HEK293 (cell line): Measurements from ENCODE around the gene KCNS1.

Source experiments
- CTCF ChIA-PET: fragments of 350-600 bp; formaldehyde crosslinking; extraction: SDS; loops from one replicate; lab custom pipeline; 2021; ENCODE audit warnings: antibody characterized with exemption; lab: Yijun Ruan, JAX
- POLR2A ChIA-PET: fragments of 300-600 bp; formaldehyde crosslinking; extraction: SDS; loops from one replicate; lab custom pipeline; 2020; ENCODE audit warnings: antibody characterized with exemption, inconsistent platforms; lab: Yijun Ruan, JAX
- H3K27ac ChIP-seq: fragments of 200-500 bp; sonication (Bioruptor generic); 2 replicates; pipeline ENCODE4 v1.5.1; 2014; ENCODE audit warnings: low read depth, low read length, control low read depth, inconsistent platforms; ENCODE audit errors: extremely low read depth
- H3K36me3 ChIP-seq, 2 experiments: fragments of 200-500 bp in 1 of 2; sonication (Bioruptor generic) in 1 of 2; 1 replicate in 1 of 2; 2 replicates in 1 of 2; pipeline ENCODE4 v1.5.1; 2014 to 2017; ENCODE audit warnings: inconsistent platforms in 2 of 2, low read length in 2 of 2; ENCODE audit not compliant: control insufficient read depth in 2 of 2, insufficient read depth in 1 of 2
- H3K4me1 ChIP-seq: fragments of 200-500 bp; sonication (Bioruptor generic); 2 replicates; pipeline ENCODE4 v1.5.1; 2014; ENCODE audit warnings: mild to moderate bottlenecking, low read length, inconsistent platforms; ENCODE audit not compliant: control insufficient read depth, insufficient read depth
- H3K4me3 ChIP-seq: 2 replicates; pipeline ENCODE4 v1.5.1; 2011; ENCODE audit warnings: low read depth, mild to moderate bottlenecking, control low read depth, low read length, moderate library complexity
- H3K9me3 ChIP-seq: fragments of 200-500 bp; sonication (Bioruptor generic); 2 replicates; pipeline ENCODE4 v1.5.1; 2014; ENCODE audit warnings: low read depth, low read length, inconsistent platforms; ENCODE audit not compliant: control insufficient read depth, insufficient read depth
- PRDM1 ChIP-seq: fragments of 450-650 bp; formaldehyde crosslinking; IDR thresholded peaks from 2 replicates; pipeline ENCODE4; 2016; ENCODE audit warnings: missing biosample characterization, missing genetic modification characterization
- REPIN1 ChIP-seq: fragments of 450-650 bp; formaldehyde crosslinking; IDR thresholded peaks from 2 replicates; pipeline ENCODE4 v1.5.1; 2017; ENCODE audit warnings: missing biosample characterization, missing genetic modification characterization, low read depth
- SP3 ChIP-seq: fragments of 450-650 bp; formaldehyde crosslinking; IDR thresholded peaks from 2 replicates; pipeline ENCODE4 v1.5.1; 2016; ENCODE audit warnings: missing biosample characterization, missing genetic modification characterization
- TRIM28 ChIP-seq: IDR thresholded peaks from 2 replicates; pipeline ENCODE4 v1.6.1; 2011; ENCODE audit warnings: low read length, control low read depth, borderline replicate concordance
- ZNF239 ChIP-seq: fragments of 450-650 bp; formaldehyde crosslinking; IDR thresholded peaks from 2 replicates; pipeline ENCODE4 v1.5.1; 2016; ENCODE audit warnings: missing biosample characterization, missing genetic modification characterization
- ZNF354C ChIP-seq: fragments of 450-650 bp; formaldehyde crosslinking; IDR thresholded peaks from 2 replicates; pipeline ENCODE4 v1.5.1; 2016; ENCODE audit warnings: missing biosample characterization, missing genetic modification characterization, low read depth, borderline replicate concordance
- ZNF366 ChIP-seq: fragments of 450-650 bp; formaldehyde crosslinking; conservative IDR thresholded peaks from 2 replicates; pipeline ENCODE4 v1.5.1; 2016; ENCODE audit warnings: missing biosample characterization, missing genetic modification characterization
- ZNF433 ChIP-seq: fragments of 450-650 bp; formaldehyde crosslinking; IDR thresholded peaks from 2 replicates; pipeline ENCODE4 v1.5.1; 2016; ENCODE audit warnings: missing biosample characterization, missing genetic modification characterization, low read depth
- ZNF544 ChIP-seq: fragments of 450-650 bp; formaldehyde crosslinking; IDR thresholded peaks from 2 replicates; pipeline ENCODE4 v1.5.0; 2017; ENCODE audit warnings: missing biosample characterization, missing genetic modification characterization
- ZNF555 ChIP-seq: fragments of 450-650 bp; formaldehyde crosslinking; conservative IDR thresholded peaks from 2 replicates; pipeline ENCODE4 v1.5.1; 2017; ENCODE audit warnings: missing biosample characterization, mild to moderate bottlenecking, missing genetic modification characterization, inconsistent platforms
- ZSCAN23 ChIP-seq: fragments of 450-650 bp; formaldehyde crosslinking; IDR thresholded peaks from 2 replicates; pipeline ENCODE4 v1.5.1; 2016; ENCODE audit warnings: missing biosample characterization, missing genetic modification characterization
- TF ChIP-seq, protein P1 (sequence below): fragments of 450-650 bp; formaldehyde crosslinking; IDR thresholded peaks from 2 replicates; pipeline ENCODE4 v1.5.1; 2016; ENCODE audit warnings: missing biosample characterization, missing genetic modification characterization, borderline replicate concordance
- TF ChIP-seq, protein P2 (sequence below): fragments of 450-650 bp; formaldehyde crosslinking; IDR thresholded peaks from 2 replicates; pipeline ENCODE4 v1.5.1; 2017; ENCODE audit warnings: missing biosample characterization, missing genetic modification characterization
- TF ChIP-seq, protein P3 (sequence below): fragments of 450-650 bp; formaldehyde crosslinking; IDR thresholded peaks from 2 replicates; pipeline ENCODE4 v1.5.1; 2016; ENCODE audit warnings: missing biosample characterization, missing genetic modification characterization
- TF ChIP-seq, protein P4 (sequence below): fragments of 450-650 bp; formaldehyde crosslinking; IDR thresholded peaks from 2 replicates; pipeline ENCODE4 v1.5.1; 2016; ENCODE audit warnings: missing biosample characterization, missing genetic modification characterization
- TF ChIP-seq, protein P5 (sequence below): fragments of 450-650 bp; formaldehyde crosslinking; IDR thresholded peaks from 2 replicates; pipeline ENCODE4 v1.5.1; 2017; ENCODE audit warnings: missing biosample characterization, missing genetic modification characterization
- TF ChIP-seq, protein P6 (sequence below): fragments of 450-650 bp; formaldehyde crosslinking; IDR thresholded peaks from 2 replicates; pipeline ENCODE4 v1.5.1; 2016; ENCODE audit warnings: missing biosample characterization, missing genetic modification characterization
- TF ChIP-seq, protein P7 (sequence below): fragments of 450-650 bp; formaldehyde crosslinking; IDR thresholded peaks from 2 replicates; pipeline ENCODE4 v1.5.1; 2017; ENCODE audit warnings: missing biosample characterization, mild to moderate bottlenecking, missing genetic modification characterization, moderate library complexity
- TF ChIP-seq, protein P8 (sequence below): fragments of 450-650 bp; formaldehyde crosslinking; IDR thresholded peaks from 2 replicates; pipeline ENCODE4 v1.5.1; 2016; ENCODE audit warnings: missing biosample characterization, missing genetic modification characterization

The KCNS1 gene

DNA sequence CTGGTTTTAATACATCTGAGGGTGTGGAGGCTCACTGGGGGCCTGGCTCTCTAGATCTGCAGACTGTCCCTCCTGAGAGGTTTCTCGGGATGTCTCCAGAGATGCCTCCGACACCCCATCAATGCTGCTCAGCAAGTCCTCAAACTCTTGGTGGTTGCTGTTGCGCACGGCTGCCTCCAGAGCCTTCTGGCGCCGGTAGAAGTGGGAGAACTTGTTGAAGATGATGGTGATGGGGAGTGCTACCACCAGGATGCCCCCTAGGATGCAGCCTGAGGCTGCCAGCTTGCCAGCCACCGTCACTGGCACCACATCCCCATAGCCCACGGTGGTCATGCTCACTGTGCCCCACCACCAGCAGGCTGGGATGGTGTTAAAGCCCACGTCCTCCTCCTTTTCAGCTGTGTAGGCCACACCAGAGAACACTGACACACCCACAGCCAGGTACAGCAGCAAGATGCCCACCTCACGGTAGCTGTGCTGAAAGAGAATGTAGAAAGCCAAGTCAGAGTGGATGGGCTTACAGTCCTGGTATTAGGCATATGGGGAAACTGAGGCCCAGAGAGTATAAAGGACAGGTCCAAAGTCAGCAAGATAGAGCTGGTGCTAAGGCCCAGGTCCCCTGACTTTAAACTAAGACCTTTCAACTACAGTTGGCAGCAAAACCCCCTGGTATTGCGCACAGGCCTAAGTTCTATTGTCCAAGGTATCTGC, 5.9 kb downstream of the KCNS1 start (continued):
- TF ChIP-seq, protein P1, sequence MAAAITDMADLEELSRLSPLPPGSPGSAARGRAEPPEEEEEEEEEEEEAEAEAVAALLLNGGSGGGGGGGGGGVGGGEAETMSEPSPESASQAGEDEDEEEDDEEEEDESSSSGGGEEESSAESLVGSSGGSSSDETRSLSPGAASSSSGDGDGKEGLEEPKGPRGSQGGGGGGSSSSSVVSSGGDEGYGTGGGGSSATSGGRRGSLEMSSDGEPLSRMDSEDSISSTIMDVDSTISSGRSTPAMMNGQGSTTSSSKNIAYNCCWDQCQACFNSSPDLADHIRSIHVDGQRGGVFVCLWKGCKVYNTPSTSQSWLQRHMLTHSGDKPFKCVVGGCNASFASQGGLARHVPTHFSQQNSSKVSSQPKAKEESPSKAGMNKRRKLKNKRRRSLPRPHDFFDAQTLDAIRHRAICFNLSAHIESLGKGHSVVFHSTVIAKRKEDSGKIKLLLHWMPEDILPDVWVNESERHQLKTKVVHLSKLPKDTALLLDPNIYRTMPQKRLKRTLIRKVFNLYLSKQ (tag by site-specific recombination), result no peak
- TF ChIP-seq, protein P2, sequence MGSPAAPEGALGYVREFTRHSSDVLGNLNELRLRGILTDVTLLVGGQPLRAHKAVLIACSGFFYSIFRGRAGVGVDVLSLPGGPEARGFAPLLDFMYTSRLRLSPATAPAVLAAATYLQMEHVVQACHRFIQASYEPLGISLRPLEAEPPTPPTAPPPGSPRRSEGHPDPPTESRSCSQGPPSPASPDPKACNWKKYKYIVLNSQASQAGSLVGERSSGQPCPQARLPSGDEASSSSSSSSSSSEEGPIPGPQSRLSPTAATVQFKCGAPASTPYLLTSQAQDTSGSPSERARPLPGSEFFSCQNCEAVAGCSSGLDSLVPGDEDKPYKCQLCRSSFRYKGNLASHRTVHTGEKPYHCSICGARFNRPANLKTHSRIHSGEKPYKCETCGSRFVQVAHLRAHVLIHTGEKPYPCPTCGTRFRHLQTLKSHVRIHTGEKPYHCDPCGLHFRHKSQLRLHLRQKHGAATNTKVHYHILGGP (tag by site-specific recombination), result no peak
- TF ChIP-seq ZSCAN23 (no peak), ZNF354C (no peak), REPIN1 (tag by site-specific recombination) (no peak)
- TF ChIP-seq, protein P3, sequence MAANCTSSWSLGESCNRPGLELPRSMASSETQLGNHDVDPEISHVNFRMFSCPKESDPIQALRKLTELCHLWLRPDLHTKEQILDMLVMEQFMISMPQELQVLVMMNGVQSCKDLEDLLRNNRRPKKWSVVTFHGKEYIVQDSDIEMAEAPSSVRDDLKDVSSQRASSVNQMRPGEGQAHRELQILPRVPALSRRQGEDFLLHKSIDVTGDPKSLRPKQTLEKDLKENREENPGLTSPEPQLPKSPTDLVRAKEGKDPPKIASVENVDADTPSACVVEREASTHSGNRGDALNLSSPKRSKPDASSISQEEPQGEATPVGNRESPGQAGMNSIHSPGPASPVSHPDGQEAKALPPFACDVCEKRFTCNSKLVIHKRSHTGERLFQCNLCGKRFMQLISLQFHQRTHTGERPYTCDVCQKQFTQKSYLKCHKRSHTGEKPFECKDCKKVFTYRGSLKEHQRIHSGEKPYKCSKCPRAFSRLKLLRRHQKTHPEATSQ (tag by site-specific recombination), result no peak
- TF ChIP-seq, protein P4, sequence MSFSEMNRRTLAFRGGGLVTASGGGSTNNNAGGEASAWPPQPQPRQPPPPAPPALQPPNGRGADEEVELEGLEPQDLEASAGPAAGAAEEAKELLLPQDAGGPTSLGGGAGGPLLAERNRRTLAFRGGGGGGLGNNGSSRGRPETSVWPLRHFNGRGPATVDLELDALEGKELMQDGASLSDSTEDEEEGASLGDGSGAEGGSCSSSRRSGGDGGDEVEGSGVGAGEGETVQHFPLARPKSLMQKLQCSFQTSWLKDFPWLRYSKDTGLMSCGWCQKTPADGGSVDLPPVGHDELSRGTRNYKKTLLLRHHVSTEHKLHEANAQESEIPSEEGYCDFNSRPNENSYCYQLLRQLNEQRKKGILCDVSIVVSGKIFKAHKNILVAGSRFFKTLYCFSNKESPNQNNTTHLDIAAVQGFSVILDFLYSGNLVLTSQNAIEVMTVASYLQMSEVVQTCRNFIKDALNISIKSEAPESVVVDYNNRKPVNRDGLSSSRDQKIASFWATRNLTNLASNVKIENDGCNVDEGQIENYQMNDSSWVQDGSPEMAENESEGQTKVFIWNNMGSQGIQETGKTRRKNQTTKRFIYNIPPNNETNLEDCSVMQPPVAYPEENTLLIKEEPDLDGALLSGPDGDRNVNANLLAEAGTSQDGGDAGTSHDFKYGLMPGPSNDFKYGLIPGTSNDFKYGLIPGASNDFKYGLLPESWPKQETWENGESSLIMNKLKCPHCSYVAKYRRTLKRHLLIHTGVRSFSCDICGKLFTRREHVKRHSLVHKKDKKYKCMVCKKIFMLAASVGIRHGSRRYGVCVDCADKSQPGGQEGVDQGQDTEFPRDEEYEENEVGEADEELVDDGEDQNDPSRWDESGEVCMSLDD (tag by site-specific recombination), result no peak

DNA sequence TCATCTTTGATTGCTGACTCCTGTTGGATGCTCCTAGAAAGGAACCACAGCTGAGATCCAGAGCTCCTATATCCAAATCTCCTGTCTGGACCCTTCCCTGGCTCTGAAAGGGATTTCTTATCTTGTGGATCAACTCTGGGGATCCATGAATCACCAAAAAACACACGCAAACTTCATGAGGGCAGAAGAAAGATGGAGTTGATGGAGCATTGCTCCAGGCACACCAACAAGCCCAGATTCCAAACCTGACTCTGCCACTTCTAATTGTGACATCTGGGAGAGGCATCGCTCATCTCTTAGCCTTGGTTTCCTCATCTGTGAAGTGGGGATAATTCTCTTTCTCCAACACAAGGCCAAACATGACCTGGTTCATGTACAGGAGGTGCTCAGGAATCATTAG, 6.7 kb downstream of the KCNS1 start:
- ChIA-PET CTCF (interaction anchor here (0.5 to 5.2 kb wide), 13 partner anchors 17 to 683 kb away, joined by 3 to 112 read pairs (median 4); no protein-coding TSS in a partner anchor), POLR2A (interaction anchor here (0.7 kb wide), 1 partner anchor 50 kb away, joined by 4 read pairs; no protein-coding TSS in a partner anchor)
- no peak overlapping the region for H3K4me3 ChIP-seq
- peaks cover 0 to 3% of the 10 kb centered on the region in 2 experiments; a peak in 1 of 3 replicates for H3K36me3 ChIP-seq
- H3K27ac ChIP-seq, result no peak overlapping the region
- no peaks in the 10 kb centered on the region for H3K9me3 ChIP-seq
- H3K4me1 ChIP-seq, result no peaks in the 10 kb centered on the region
- TF ChIP-seq ZNF555 (tag by site-specific recombination) (no peak), ZNF544 (tag by site-specific recombination) (no peak), TRIM28 (no peak), ZNF433 (tag by site-specific recombination) (no peak), ZNF366 (tag by site-specific recombination) (no peak), PRDM1 (tag by site-specific recombination) (no peak), ZNF239 (tag by site-specific recombination) (no peak), SP3 (no peak)
- TF ChIP-seq, protein P5, sequence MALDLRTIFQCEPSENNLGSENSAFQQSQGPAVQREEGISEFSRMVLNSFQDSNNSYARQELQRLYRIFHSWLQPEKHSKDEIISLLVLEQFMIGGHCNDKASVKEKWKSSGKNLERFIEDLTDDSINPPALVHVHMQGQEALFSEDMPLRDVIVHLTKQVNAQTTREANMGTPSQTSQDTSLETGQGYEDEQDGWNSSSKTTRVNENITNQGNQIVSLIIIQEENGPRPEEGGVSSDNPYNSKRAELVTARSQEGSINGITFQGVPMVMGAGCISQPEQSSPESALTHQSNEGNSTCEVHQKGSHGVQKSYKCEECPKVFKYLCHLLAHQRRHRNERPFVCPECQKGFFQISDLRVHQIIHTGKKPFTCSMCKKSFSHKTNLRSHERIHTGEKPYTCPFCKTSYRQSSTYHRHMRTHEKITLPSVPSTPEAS, result no peak
- TF ChIP-seq, protein P6, sequence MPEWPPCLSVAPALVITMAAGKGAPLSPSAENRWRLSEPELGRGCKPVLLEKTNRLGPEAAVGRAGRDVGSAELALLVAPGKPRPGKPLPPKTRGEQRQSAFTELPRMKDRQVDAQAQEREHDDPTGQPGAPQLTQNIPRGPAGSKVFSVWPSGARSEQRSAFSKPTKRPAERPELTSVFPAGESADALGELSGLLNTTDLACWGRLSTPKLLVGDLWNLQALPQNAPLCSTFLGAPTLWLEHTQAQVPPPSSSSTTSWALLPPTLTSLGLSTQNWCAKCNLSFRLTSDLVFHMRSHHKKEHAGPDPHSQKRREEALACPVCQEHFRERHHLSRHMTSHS (tag by site-specific recombination), result no peak
- TF ChIP-seq, protein P7, sequence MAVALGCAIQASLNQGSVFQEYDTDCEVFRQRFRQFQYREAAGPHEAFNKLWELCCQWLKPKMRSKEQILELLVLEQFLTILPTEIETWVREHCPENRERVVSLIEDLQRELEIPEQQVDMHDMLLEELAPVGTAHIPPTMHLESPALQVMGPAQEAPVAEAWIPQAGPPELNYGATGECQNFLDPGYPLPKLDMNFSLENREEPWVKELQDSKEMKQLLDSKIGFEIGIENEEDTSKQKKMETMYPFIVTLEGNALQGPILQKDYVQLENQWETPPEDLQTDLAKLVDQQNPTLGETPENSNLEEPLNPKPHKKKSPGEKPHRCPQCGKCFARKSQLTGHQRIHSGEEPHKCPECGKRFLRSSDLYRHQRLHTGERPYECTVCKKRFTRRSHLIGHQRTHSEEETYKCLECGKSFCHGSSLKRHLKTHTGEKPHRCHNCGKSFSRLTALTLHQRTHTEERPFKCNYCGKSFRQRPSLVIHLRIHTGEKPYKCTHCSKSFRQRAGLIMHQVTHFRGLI, result no peak
- TF ChIP-seq, protein P2 (tag by site-specific recombination), result no peak
- TF ChIP-seq, protein P8, sequence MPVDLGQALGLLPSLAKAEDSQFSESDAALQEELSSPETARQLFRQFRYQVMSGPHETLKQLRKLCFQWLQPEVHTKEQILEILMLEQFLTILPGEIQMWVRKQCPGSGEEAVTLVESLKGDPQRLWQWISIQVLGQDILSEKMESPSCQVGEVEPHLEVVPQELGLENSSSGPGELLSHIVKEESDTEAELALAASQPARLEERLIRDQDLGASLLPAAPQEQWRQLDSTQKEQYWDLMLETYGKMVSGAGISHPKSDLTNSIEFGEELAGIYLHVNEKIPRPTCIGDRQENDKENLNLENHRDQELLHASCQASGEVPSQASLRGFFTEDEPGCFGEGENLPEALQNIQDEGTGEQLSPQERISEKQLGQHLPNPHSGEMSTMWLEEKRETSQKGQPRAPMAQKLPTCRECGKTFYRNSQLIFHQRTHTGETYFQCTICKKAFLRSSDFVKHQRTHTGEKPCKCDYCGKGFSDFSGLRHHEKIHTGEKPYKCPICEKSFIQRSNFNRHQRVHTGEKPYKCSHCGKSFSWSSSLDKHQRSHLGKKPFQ (tag by site-specific recombination), result no peak
